Epithelial cell of esophagus (primary cell): Measurements from ENCODE around the gene EID2B.
A peak's percentile ranks its signal among the peaks of the same experiment; 100 is the strongest.

ENCODE experiments used
- DNase-seq: peaks from one replicate; pipeline ENCODE4 v3.0.0; 2010; ENCODE audit warnings: low read depth
- H3K4me3 ChIP-seq: 2 replicates; pipeline ENCODE4 v1.5.1; 2011; ENCODE audit warnings: mild to moderate bottlenecking, low read length, control low read depth
- CTCF ChIP-seq: IDR thresholded peaks from 2 replicates; pipeline ENCODE4 v1.5.1; 2011; ENCODE audit warnings: low read depth, mild to moderate bottlenecking, low read length, control low read depth, inconsistent platforms; ENCODE audit not compliant: insufficient read depth; ENCODE audit errors: missing control alignments

The EID2B gene

GRCh38 chr19:39520541-39521484 lies 11.8 kb downstream of the EID2B start:
- DNase-seq, result no peak
- TF ChIP-seq CTCF, result no peak
- H3K4me3 ChIP-seq, result no peak overlapping the region

- no peak overlapping the region for H3K4me3 ChIP-seq
- no peak for DNase-seq
- TF ChIP-seq CTCF, result no peak
Measured at GRCh38 chr19:39518975-39519374, 13.7 kb downstream of the EID2B start.

- H3K4me3 ChIP-seq, result no peak overlapping the region
Measured at GRCh38 chr19:39518458-39518857, 14.2 kb downstream of the EID2B start.

GRCh38 chr19:39517432-39517831 lies 15.2 kb downstream of the EID2B start:
- DNase-seq, result no peak
- H3K4me3 ChIP-seq, result no peak overlapping the region
- no peak for TF ChIP-seq CTCF

More at GRCh38 chr19:39518458-39518857, 14.2 kb downstream of the EID2B start:
- DNase-seq, result no peak
- no peak for TF ChIP-seq CTCF

GRCh38 chr19:39516270-39516669 lies 16.4 kb downstream of the EID2B start:
- no peak for DNase-seq
- H3K4me3 ChIP-seq, result no peak overlapping the region
- TF ChIP-seq CTCF, result no peak

- no peak for TF ChIP-seq CTCF
- peak overlapping the region; percentile 13 for H3K4me3 ChIP-seq
- no peak for DNase-seq
Measured at GRCh38 chr19:39515551-39516191, 17.0 kb downstream of the EID2B start.
